Ramos (cell line): ENCODE measurements around the gene FBXO9.

Experiments used
- in situ Hi-C: fragments of 300-500 bp; cut with MboI; formaldehyde crosslinking; loops from one replicate; pipeline ENCODE4 v1.14.3; 2022; ENCODE audit warnings: low sequenced_read_pairs; ENCODE audit not compliant: unreplicated experiment

The FBXO9 gene

DNA sequence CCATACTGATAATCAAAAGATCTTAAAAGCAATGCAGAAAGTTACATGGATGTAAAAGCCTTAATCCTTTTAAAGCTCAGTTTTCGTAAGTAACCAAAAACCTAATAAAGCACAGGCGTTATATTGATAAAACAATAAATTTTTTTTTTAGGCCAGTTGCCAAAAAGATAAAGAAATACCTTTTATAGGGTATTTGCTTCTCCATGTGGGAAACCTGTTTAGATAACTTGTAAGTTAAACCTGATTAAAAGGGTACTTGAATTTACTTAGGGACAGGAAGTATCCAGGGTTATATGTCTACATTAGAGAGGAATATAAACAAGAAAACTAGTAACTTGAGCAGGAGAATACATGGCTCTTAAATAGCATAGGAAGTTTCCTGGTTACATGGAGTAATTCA is 21.1 kb downstream of the FBXO9 start:
- in situ Hi-C loops: no loop called here

DNA sequence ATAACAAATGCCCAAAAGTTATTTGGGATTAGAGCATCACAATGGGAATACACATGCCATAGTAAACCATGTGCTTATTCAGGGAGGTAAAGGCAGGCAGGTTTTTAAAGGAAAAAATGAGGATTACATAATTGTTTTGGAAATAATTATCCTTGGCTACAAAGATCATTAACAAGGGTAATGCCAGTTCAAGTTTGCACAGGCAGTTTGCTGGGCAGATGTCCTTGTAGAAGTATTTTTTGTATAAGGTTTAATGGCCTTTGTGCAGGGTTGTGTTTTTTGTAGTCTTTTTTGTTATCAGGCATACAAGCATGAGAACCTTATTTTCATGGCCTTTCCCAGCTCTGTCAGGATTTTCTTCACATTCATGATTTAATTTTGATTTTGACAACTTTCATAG is 24.7 kb downstream of the FBXO9 start:
- in situ Hi-C loops: no loop called here

DNA sequence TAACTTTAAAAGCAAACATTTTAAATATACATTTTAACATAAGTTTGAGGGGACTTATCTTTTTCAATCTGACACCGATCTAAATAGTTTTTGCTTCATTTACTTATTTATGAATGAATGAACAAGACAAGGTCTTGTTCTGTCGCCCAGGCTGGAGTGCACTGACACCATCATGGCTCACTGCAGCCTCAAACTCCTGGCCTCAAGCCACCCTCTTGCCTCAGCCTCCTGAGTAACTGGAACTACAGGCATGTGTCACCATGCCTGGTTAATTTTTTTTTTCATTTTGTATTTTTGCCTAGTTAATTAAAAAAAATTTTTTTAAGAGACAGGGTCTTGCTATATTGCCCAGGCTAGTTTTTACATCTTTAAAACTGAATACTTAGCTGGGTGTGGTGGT is 25.4 kb downstream of the FBXO9 start:
- in situ Hi-C loops: no loop called here

DNA sequence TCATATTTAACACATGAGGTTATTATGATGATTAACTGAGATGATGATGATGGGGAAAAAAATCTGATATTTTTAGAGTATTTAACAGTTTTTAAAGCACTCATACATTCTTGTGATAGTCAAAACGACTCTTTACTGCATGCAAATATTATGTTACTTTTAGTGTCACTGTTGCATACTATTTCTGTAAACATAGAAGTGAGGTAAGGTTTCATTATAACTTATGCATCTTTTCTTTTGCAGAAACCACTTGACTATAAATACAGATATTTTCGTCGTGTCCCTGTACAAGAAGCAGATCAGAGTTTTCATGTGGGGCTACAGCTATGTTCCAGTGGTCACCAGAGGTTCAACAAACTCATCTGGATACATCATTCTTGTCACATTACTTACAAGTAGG is 30.1 kb downstream of the FBXO9 start:
- in situ Hi-C loops: no loop called here

DNA sequence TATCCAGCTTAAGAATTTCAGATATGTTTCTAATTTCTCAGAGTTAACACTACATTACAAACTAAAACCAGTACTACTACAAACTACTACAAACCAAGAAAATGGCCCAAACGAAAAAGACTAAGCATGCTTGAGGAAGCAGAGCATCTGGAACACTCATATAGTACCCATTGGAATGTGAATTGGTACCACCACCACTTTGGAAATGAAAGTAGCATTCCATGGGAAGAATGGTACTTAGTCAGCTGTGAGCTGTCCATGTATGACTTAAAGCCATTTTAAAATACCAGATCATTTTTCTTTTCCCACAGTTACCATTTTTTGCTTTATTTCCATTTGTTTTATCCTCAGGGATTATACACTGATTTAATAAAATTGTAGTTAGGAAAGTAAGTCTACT is 30.5 kb downstream of the FBXO9 start:
- in situ Hi-C loops: no loop called here

DNA sequence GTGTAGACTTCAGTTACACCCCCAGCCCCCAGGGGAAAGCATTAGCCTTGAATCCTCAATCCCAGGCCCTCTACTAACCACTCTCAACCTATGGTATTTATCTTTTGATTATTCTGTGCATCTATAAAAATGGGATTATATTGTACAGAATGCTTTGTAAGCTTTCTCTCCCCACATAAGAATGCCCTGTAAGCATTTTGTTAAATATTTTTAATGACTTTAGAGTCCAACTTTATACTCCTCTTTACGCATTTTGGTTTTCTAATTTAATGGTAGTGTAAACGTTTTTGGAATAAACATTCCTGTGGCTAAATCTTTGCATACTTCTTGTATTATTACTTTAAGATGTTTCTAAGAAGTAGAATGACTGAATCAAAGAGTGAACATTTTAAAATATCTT is 35.4 kb downstream of the FBXO9 start:
- in situ Hi-C loops: no loop called here

DNA sequence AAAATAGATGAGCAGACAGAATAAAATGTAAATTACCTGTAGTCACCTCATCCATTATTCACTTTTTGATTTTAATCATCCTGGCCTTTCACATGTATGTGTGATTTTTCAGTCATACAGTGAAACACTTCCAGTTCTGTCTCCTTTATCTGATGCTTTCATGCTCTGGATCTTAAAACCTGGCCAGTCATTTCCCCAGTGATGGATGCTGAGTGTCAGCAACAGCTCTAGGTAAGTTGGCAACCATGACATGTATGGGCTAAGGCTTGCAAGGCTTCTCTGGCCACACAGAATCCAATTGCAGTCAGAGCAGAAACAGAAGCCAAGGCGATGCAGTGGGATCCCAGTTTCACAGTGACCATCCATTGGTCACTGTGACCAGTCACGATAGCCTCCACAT is 35.8 kb downstream of the FBXO9 start:
- in situ Hi-C loops: no loop called here

DNA sequence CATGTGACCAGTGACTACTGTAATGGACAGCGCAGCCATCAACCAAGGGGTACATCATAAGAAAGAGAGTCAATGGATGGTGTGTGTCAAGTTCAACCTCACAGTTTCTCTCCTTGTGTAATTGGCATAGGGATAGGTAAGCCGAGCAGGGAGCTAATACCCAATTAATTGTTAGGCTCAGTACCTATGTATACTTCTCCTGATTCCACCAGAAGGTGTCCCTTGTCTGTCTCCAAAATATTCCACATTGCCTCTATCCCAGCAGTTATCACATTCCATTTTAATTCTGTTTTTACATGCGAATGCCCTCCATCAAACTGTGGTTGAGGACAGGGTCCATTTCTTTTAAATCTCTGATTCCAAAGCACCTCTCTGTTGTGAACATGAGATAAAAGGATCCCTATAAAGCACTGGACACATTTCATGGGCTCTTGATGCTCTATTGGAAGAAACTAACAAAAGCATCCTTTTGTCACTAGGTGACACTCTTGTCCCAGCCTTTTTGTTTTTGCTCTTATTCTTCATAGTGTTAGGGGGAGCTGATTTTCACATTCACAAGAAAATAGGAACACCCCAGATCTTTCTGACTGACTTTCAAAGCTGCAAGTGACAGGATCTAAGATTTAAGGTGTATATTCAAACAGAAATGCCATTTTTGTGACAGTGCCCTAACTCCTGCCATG is 38.9 kb downstream of the FBXO9 start:
- in situ Hi-C loops: no loop called here

DNA sequence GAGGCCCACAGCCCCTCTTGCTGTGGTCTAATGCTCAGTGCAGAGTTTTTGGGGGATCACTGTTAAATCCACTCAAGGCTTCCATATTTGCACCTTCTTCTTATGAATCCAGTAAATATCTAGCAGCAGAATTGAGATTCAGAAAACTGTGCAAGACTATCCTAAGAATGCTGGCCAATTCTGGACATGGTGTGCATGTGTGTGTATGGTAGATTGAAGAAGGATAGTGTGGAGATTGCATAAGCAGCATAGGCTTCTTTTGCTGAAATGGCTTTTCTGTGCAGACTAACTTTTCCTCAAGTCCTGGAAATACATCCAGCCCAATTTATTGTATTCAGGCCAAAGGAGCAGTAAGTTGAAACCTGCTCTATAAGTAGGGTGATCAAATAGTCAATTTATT is 39.7 kb downstream of the FBXO9 start:
- in situ Hi-C loops: no loop called here

DNA sequence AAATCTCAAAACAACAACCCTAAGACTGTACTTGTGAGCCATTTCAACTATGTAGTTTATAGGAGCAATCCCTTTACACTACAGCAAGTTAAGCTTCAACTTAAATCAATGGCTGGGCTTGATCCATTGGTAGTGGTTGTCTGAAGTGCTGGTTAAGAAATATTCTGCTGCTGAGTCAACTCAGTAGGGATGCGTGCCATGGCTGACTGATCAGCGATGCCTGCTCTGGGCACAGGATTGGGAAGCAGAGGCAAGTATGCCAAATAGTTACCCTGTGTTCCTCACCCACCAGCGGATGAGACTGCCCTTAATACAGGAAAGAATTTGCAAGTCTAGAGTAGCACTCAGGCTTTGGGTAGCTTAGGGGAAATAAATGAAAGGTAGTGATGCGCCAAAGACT is 41.9 kb downstream of the FBXO9 start:
- in situ Hi-C loops: no loop called here

DNA sequence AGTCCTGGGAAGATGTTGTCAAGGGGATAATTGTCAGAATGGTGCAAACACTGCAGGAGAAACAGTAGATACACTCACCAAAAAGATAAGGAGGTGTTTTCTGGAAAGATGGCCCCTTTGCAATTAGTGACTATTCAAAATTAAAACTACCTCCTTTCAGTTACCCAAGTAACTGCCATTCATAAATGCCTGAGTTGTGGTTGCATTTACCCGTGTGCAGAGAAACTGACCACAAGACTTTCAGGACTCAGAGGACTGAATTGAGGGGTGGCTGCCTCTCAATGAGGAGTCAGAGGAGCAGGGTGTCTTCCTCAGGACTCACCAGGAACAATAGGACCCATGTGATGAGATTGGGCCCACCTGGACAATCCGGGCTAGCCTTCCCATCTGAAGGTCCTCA is 44.4 kb downstream of the FBXO9 start:
- in situ Hi-C loops: no loop called here

DNA sequence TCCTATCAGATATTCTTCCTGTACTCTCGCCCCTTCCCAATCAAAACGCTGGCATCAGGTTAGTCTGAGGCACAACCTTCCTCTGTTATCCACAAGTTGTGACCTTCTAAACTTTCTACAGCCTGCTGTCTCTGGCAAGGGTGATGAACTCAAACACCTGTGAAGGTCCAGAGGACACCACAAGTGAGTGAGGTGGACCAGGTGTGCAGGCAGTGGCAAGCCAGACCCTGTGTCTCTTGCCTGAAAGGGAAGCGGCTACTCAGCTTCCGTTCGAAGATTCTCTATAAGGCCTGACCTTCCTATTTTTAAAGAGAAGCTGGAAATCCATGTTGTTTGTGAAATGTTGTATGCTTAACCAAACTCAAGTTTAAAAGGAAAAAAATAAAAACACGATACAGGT is 46.7 kb downstream of the FBXO9 start:
- in situ Hi-C loops: no loop called here

DNA sequence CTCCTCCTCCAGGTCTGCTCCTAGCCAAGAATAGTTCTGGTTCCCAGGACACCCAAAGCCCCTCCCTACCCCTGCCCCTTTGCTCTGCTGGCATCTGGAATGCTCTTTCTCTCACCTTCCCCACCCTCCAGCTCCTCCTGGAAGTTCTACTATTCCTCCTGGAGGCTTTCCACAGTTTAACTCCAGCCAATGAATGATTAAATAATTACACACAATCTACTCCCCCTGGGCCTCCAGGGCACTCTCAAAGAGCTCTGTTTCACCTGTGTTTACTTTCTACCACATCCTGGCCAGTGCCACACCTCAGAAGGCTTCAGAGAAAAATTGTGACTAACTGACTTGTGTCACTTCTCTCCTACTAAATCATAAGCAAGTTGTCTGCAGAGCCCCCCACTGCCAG is 47.2 kb downstream of the FBXO9 start:
- in situ Hi-C loops: no loop called here

DNA sequence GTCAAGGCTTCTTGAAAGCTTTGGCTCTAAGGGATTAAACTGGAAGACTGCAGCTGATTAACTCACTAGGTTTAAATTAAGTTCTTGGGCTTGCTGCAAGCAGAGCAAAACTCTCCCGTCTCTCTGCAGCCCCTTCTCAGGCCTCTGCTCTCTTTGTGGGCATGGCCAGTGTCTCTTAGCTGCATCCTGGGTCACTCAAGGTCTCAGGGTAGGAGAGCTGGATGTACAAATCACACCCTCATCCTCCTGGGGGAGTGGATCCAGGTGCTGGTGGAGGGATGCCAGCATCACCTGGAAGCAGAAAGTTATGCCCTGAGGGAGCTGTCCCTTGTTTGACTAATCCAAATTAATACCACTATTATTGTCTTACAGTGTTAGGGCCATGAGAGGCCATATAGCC is 47.7 kb downstream of the FBXO9 start:
- in situ Hi-C loops: no loop called here

DNA sequence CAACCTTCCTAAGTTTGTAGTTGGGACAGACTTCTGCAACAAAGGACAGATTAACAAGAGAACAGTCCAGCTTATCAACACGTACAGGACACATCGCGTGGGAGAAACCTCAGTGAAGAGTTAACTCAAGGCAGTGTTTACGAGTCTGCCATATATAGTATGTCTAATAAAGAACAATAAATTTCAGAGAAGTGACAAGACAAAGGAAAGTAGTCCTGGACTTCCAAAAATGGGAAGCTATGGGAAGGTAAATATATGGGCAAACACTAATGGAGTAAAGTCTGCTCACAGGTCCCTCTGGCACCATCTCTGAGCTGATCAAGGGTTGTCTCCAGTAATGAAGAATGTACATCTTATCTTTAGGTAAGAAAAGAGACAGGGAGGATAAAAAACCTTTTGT is 48.5 kb downstream of the FBXO9 start:
- in situ Hi-C loops: no loop called here

DNA sequence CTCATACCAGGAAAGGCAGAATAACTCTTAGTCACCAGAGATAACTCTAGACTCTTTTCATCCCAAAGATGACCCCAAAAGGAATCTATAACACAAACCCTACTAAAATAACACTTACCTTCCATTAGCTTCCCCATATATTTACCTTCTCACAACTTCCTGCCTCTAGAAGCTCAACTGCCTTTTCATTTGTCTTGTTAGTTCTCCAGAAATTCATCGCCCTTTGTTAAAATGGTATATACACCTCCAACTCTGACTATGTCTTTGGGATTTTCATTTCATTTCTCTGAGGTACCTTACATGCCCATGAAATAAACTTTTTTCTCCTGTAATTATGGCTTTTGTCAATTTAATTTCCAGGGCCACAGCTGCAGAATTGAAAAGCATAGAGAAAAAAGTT is 49.9 kb downstream of the FBXO9 start:
- in situ Hi-C loops: no loop called here

DNA sequence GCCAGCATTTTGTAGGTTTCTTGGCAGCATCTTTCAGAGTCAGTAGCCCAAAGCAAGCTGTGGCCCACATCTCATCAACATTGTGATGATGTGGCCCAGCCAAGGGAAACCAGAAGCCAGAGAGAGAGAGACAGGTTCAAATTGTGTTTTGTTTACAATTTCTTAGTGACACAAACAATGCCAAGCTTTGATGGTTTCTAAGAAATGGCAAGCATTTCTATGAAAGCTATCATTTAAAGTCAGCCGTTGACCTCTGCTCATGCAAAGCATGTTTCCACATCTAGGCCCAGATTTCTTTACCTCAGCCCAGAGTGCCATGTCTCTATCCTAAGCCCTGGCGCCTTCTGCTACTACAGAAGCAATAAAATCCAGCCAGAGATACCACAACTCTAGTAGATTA is 50.5 kb downstream of the FBXO9 start:
- in situ Hi-C loops: no loop called here

DNA sequence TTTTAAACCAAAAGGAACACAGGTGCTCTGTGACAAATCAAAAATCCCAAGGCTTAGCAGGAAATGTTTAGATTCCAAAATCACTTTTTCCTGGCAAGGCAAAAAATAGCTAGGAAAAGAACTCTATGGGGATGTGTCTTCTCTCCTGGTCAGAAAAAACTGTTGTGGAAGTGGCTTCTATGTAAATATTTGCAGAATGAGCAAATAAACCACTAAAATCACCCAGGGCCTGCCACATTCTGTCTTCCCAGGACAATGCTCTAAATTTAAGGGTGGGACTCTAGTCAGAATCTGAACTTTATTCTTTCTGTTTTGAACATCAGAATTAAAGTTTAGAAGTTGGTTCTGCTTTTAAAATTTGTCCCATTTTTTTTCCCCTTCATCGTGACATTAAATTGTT is 54.1 kb downstream of the FBXO9 start:
- in situ Hi-C loops: no loop called here

DNA sequence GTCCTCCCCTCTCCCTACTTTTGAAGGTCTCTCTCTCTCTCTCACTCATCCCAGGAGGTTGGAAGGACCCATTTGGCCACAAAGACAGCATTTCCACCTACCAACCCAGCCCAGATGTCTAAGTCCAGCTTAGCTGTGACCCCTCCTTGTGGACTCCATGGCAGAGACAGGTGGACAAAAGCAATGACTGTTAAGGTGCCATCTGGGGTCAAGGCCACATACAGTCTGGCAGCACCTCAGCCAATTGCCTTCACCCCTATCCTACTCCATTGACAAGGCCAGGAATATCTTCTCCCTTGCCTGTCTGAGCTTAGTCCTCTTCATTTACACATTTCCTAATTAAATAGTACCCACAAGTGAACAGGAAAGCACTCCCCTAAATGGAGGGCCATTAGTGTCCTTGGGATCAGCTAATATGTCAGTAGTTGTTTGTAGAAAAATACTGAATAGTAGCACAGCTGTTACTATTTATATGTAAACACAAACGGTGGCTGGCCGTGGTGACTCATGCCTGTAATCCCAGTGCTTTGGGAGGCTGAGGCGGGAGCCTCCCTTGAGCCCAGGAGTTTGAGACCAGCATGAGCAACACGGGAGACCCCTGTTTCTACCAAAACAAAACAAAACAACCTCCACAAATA is 54.7 kb downstream of the FBXO9 start:
- in situ Hi-C loops: no loop called here

DNA sequence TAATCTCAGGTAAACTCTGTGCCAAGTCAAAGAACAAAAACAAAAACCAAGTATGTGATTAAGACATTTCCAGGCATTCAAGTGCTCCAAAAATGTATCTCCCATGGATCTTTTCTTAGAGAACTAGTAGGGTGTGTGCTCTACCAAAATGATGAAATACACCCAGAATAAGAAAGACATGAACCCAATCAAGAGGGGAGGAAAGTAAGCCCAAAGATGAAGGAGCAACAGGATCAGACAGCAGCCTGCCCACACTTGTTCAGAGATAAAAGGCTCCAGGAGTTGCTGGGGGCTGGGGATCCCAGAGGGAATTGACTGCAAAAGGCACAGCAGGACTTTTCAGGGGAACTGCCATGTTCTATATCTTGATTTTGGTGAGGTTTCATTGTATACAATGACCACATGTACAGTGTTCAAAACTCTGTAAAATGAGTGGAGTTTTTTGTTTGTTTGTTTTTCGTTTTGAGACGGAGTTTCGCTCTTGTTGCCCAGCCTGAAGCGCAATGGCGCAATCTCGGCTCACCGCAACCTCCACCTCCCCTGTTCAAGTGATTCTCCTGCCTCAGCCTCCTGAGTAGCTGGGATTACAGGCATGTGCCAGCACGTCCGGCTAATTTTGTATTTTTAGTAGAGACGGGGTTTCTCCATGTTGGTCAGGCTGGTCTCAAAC is 59.1 kb downstream of the FBXO9 start:
- in situ Hi-C loops: no loop called here

DNA sequence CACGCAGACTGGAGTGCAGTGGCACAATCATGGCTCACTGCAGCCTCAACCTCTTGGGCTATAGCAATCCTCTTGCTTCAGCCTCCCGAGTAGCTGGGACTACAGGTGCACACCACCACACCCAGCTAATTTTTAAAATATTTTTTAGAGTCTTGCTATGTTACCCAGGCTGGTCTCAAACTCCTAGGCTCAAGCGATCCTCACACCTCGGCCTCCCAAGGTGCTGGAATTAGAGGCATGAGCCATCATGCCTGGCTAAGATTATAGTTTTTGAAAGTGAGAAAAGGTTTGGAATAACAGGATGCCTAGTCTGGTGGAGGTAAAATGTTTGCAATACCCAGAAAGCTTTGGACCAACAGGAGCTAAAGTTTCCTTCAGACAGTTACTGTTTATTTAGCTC is 60.1 kb downstream of the FBXO9 start:
- in situ Hi-C loops: no loop called here

DNA sequence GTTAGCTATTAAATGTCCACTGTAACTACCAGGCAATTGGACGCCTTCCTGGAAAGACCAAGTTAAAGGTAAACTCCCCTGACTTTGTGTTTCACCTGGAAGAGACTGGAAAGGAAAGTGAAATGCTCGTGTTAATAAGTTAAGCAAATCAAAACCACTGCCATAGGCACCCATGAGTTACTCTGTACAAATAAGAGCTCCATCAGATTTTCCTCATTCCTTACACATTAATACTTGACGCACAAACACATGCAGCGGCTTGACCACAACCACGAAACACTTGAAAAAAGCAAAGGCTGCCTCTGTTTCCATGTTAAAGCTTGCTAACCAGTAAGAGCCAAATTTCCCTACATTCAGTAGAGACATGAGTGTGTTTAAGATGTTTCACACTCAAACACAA is 63.6 kb downstream of the FBXO9 start:
- in situ Hi-C loops: no loop called here
